ENCODE data around the gene DCAF7.

DNA sequence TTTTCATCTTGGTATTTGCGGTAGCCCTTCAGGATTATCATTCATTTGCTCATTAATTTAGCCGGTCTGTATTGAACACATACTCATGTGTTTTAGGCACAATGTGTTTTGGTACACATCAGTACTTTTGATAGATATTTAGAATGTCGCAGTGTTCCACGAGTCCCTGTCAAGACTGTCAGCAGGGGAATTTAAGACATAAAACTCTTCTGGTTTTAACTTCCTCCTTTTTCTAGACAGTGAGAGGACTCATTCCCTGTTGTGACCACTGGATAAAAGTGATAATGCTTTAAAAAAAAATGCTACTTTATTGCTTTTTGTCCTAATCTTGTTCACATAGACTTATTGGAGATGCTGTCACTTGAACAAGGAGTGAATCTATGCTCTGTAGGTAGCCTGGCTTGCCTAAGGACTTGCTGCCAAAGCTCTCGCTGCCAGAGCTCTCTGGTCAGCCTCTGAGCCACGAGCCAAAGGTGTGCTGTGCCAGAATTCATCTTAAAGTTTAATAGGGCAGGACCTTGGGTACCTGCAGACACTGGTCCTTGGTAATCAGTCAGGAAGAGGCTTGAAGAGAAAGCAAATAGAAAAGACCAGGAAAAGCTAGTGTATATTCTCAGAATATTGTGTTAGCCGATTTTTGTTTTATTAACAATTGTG, 5.4 kb downstream of the DCAF7 start:
- TF ChIP-seq, protein P1, sequence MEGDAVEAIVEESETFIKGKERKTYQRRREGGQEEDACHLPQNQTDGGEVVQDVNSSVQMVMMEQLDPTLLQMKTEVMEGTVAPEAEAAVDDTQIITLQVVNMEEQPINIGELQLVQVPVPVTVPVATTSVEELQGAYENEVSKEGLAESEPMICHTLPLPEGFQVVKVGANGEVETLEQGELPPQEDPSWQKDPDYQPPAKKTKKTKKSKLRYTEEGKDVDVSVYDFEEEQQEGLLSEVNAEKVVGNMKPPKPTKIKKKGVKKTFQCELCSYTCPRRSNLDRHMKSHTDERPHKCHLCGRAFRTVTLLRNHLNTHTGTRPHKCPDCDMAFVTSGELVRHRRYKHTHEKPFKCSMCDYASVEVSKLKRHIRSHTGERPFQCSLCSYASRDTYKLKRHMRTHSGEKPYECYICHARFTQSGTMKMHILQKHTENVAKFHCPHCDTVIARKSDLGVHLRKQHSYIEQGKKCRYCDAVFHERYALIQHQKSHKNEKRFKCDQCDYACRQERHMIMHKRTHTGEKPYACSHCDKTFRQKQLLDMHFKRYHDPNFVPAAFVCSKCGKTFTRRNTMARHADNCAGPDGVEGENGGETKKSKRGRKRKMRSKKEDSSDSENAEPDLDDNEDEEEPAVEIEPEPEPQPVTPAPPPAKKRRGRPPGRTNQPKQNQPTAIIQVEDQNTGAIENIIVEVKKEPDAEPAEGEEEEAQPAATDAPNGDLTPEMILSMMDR (IDR thresholded peaks at IDR 0.05): no peak
- TF ChIP-seq EP300 (IDR thresholded peaks at IDR 0.05) (no peak), POLR2A (IDR thresholded peaks at IDR 0.05) (no peak), POLR2AphosphoS5 (IDR thresholded peaks at IDR 0.05) (no peak)
